GM19397 (cell line): ENCODE results near the gene POPDC2.
"Not testable (repeated sequence)": the region's sequence is repeated elsewhere in the genome, so short reads cannot be mapped to it uniquely, and the experiment has no call there.

Experiments used
- ATAC-seq: cut with Tn5 transposase; IDR thresholded peaks from one replicate; pipeline ENCODE4 v1.9.1; 2021; ENCODE audit warnings: mild to moderate bottlenecking, moderate library complexity; ENCODE audit not compliant: unreplicated experiment

The POPDC2 gene

GRCh38 chr3:119660474-119661440 lies at the start of gene POPDC2:
Gene POPDC2 (minus strand): TSS chr3:119660589. CDS start chr3:119660423, 166 bp downstream.
- ATAC-seq, result no peak

GRCh38 chr3:119703820-119704531 lies 43.6 kb upstream of the POPDC2 start:
- no peak for ATAC-seq

- ATAC-seq, result peak; percentile 95
Observed at GRCh38 chr3:119702530-119703527, 42.4 kb upstream of the POPDC2 start, which contains the start of gene CFAP91. Gene CFAP91 (plus strand): TSS chr3:119703022. CDS start chr3:119703099, 77 bp downstream.

- ATAC-seq, result no peak
Observed at GRCh38 chr3:119700920-119701734, 40.7 kb upstream of the POPDC2 start.

- no peak for ATAC-seq
Observed at GRCh38 chr3:119700269-119700919, 40.0 kb upstream of the POPDC2 start.

- ATAC-seq, result peak; percentile 55
Observed at GRCh38 chr3:119697394-119697793, 37.0 kb upstream of the POPDC2 start.

GRCh38 chr3:119695480-119695879 lies 35.1 kb upstream of the POPDC2 start:
- ATAC-seq, result no peak

GRCh38 chr3:119690043-119690656 lies 29.8 kb upstream of the POPDC2 start:
- ATAC-seq, result no peak

GRCh38 chr3:119683421-119683820 lies 23.0 kb upstream of the POPDC2 start:
- ATAC-seq, result no peak

GRCh38 chr3:119681279-119681678 lies 20.9 kb upstream of the POPDC2 start:
- ATAC-seq, result no peak

GRCh38 chr3:119679874-119680273 lies 19.5 kb upstream of the POPDC2 start:
- no peak for ATAC-seq

- ATAC-seq, result not testable (repeated sequence)
Observed at GRCh38 chr3:119678209-119678608, 17.8 kb upstream of the POPDC2 start.

- ATAC-seq, result no peak
Observed at GRCh38 chr3:119677641-119677934, 17.2 kb upstream of the POPDC2 start.

GRCh38 chr3:119676771-119677640 lies 16.6 kb upstream of the POPDC2 start, which contains the start of gene COX17:
Gene COX17 (minus strand): TSS chr3:119677406. CDS start chr3:119677310, 96 bp downstream.
- peak; percentile 93 for ATAC-seq

- ATAC-seq, result no peak
Observed at GRCh38 chr3:119676020-119676419, 15.6 kb upstream of the POPDC2 start.

GRCh38 chr3:119675188-119675874 lies 14.9 kb upstream of the POPDC2 start:
- no peak for ATAC-seq

- no peak for ATAC-seq
Observed at GRCh38 chr3:119673875-119674274, 13.5 kb upstream of the POPDC2 start.
